Stimulated activated CD4-positive, alpha-beta T cell treated with anti-CD3 and anti-CD28 coated beads, Interleukin-1b, Interleukin-23, amount 100 ng/mL, for 4 hours (primary cell): Measurements from ENCODE around the gene DSCAM.
"Not testable (repeated sequence)": the region's sequence is repeated elsewhere in the genome, so short reads cannot be mapped to it uniquely, and the experiment has no call there.

Experiments used
- DNase-seq, 2 donors: peaks; one replicate each; pipeline ENCODE4 v3.0.0-alpha.2; 2020; ENCODE audit warnings: low read depth in 2 of 2

DSCAM gene

DNA sequence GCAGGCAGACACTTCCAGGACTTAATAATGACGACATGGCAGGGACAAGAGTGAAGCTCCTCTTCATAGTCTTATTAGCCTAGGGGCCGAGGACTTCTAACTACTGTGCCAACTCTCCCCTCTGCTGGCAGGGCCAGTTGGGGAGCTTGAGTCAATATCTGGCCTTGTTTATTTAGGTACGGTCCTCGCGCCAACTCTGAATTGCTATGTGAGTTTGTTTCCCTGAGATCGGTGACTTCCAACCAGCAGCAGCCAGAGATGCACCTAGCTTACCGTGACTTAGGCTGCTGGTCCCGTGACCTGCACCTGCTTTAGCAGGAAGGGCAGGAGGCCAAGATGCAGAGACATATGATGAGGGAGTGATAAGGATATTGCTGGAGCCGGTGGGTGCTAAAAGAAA is 528.6 kb downstream of the DSCAM start:
- DNase-seq, result no peak

DNA sequence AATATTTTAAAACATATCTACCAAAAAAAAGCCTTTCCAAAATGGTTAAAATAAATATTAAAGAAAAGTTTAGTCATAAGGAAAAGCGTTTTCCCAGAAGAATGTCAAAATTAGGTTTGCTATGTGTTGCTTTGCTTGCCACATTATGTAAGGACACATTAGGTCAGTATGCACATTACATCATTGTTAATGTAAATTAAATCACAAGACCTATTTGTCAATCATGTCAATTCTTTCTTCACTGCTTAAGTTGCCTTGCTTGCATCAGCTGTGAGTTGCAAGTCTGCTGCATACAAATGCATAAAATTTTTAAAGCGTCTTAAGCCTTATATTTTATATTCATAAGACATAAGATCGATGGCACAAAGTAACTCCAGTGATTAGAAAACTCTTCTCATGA is 530.9 kb downstream of the DSCAM start:
- no peak for DNase-seq

GRCh38 chr21:40315626-40316025 is 531.3 kb downstream of the DSCAM start:
- DNase-seq, result no peak

DNA sequence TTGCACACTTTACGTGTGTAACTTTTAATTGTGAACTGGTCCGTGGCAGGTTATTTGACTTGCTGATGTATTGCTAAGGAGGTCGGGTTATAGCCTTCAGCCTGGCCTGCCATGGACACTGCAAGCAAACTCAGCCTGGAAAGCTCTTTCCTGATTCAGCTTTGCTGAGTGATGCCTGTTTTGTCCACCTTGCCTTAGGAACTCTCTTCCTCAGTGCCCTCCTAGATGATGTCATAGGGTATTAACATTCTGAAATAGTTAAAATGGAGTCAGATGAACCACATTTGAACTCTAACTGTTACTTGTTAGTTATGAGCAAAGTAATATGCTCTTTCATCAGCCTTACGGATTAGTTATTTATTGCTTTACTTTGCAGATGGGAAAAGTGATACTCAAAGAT is 533.7 kb downstream of the DSCAM start:
- no peak for DNase-seq

- no peak for DNase-seq
These were observed 546.7 kb downstream of the DSCAM start for GRCh38 chr21:40300300-40300699.

- no peak for DNase-seq
These were observed 547.5 kb downstream of the DSCAM start for GRCh38 chr21:40299451-40299850.

- no peak for DNase-seq
These were observed 552.6 kb downstream of the DSCAM start for GRCh38 chr21:40294345-40294744.

DNA sequence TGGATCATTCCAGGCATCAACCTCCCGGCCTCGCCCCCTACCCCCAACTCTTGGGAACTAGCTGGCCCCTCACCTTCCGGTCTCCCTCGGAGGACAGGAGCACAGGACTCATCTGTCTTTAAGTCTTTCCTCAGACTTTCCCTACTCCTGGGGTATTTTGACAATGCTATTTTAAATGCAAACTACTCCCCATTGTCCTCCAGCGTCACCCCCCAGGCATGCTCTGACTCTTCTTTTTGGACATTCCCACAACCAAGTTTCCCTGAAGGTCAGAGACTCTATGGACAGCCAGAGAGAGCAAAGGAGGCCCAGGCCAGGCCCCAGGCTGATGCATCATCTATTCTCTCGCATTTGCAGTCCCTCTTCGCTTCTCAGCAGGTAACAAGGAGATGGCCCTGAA is 555.4 kb downstream of the DSCAM start:
- DNase-seq, result no peak

GRCh38 chr21:40284409-40284808 is 562.5 kb downstream of the DSCAM start:
- no peak for DNase-seq

- DNase-seq, result no peak
These were observed 563.8 kb downstream of the DSCAM start for GRCh38 chr21:40282912-40283886.

GRCh38 chr21:40278345-40278744 is 568.6 kb downstream of the DSCAM start:
- no peak for DNase-seq

DNA sequence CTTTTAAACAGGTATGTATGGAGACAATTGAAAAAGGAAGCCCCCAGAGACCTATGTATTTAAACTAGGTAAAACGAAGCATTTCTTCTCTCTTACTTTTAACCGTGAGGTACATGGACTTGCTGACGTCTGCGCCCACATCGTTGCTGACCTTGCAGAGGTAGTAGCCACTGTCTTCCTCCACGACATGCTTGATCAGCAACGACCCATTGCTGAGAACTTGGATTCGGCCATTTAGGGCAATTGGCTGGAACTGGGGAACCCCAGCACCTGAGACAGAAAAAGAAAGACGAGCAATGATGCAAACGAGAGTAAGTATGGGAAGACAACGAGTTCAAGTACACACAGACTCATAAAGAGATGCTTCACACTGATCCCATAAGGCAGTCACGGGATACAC is 571.0 kb downstream of the DSCAM start:
- no peak for DNase-seq

- DNase-seq, result no peak
These were observed 574.9 kb downstream of the DSCAM start for GRCh38 chr21:40272037-40272436.

DNA sequence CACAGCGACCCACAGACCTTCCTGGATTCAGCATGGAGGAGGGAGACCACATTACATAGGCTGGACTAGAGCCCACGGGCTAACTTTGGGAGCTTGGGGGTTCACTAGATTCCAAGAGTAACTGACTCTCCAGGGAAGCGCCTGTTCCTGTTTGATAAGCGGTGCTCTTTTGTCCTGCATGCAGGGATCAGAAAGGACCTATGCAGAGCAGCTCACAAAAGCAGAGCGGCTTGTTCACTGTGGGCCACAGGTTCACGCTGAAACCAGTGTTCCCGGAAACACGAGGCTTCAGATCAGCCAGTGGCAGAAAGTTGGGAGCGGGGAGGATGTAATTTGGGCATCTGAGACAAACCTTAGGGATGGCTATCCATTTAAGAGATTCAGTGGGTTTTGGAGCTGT is 575.8 kb downstream of the DSCAM start:
- DNase-seq, result no peak

DNA sequence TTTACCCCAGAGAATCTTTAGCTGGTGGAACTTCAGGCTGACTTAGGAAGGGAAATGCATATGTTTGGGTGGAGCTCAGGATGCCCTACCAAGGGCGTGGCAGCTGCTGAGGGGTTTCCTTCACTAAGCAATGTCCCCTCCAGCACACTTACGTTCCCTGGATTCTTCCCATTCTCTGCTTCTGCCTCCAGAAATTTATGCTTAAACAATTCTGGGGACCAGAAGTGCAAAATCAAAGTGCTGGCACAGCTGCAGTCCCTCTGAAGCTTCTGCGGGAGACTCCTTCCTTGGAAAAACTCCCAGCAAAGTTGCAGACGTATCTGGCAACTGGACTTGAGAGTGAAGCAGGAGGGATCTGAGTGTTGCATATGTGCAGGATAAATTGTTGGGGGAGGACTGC is 576.9 kb downstream of the DSCAM start:
- no peak for DNase-seq

- DNase-seq, result no peak
These were observed 577.7 kb downstream of the DSCAM start for GRCh38 chr21:40269239-40269638.

- not testable (repeated sequence) for DNase-seq
These were observed 588.5 kb downstream of the DSCAM start for GRCh38 chr21:40258456-40258855.

- DNase-seq, result no peak
These were observed 589.6 kb downstream of the DSCAM start for GRCh38 chr21:40257342-40257741.

GRCh38 chr21:40255518-40256444 is 591.2 kb downstream of the DSCAM start:
- DNase-seq, result no peak

DNA sequence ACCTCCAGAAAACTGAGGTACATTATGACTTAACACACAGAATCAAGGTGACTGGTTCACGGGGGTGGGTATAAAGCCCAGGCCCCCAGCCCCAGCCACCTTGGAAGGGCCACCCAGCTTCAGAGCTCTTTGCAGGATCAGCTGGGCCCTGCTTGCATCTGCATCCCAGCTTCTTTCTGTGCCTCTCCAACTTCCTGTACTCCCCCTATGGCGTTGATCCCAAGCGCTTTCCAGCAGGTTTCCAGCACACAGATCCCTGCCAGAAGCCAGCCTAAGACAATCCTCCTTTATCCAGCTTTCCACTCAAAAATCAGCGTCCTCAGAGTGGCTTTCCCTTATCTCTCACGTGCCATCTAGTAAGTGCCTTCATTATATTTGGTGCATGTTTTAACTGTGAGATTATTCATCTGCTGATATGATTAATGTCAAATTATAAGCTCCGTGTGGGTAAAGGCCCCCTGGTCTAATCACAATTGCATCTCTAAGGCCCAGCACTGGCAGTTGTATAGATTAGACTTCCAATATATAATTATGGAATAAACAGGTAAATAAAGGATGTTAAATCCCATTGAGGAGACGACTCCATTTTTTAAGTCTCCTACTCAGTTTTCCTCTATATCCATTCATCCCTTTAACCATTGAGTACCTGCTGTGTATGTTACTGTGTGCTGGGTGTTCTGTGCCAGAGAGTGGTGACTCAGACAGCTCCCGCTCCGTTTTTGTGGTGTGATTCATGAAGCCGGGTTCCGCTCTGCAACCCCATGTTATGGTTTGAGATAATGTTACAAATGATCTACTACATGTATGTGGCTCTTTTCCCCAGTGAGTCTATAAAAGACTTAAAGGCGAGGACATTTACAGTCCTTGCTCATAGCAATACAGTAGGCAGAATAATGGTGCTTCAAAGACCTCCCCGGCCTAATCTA is 592.2 kb downstream of the DSCAM start:
- DNase-seq, result no peak

GRCh38 chr21:40253112-40253511 is 593.8 kb downstream of the DSCAM start:
- DNase-seq, result no peak
